Ovary (tissue), 9 donors: ENCODE data around the gene OR11A1. TPM values are rescaled to one million over a fixed set of nuclear protein-coding genes. Genes with fewer than 3 reads are reported as not detected.

Source experiments
- DNase-seq, 5 donors: peaks; one replicate each; pipeline ENCODE4 v3.0.0-alpha.2; 2019 to 2020
- H3K27ac ChIP-seq, 2 donors: fragments of 200-600 bp; one replicate each; pipeline versions ENCODE4 v1.5.1 to v1.8.0; 2019 to 2022
- H3K27me3 ChIP-seq: fragments of 200-600 bp; one replicate; pipeline ENCODE4 v1.8.0; 2022
- H3K36me3 ChIP-seq: fragments of 200-600 bp; sonication (generic); one replicate; pipeline ENCODE4 v1.5.1; 2019
- H3K4me1 ChIP-seq: one replicate; pipeline ENCODE4 v1.8.1; 2013; ENCODE audit warnings: mild to moderate bottlenecking, moderate library complexity; ENCODE audit not compliant: insufficient read depth
- H3K4me3 ChIP-seq: fragments of 200-600 bp; sonication (generic); one replicate; pipeline ENCODE4 v1.5.1; 2017
- H3K9me3 ChIP-seq, 2 donors: fragments of 200-600 bp in 1 of 2; sonication (generic) in 1 of 2; one replicate each; pipeline versions ENCODE4 v1.5.1 to v1.8.1; 2013 to 2019; ENCODE audit warnings: mild to moderate bottlenecking in 1 of 2, moderate library complexity in 1 of 2
- EP300 ChIP-seq: sonication (generic); formaldehyde crosslinking; IDR thresholded peaks from one replicate; pipeline ENCODE4 v1.6.1; 2017; ENCODE audit warnings: antibody characterized with exemption
- POLR2A ChIP-seq: fragments of 450-650 bp; IDR thresholded peaks from one replicate; pipeline ENCODE4 v1.6.1; 2017; ENCODE audit warnings: antibody characterized with exemption, mild to moderate bottlenecking, moderate library complexity
- WGBS, 3 donors: extraction: QIAGEN DNeasy Blood & Tissue Kit in 1 of 3; methylation state at CpG; one replicate each; pipeline versions ENCODE4 v1.1.5 to v1.1.7; 2013 to 2017; 5-methylcytosine and 5-hydroxymethylcytosine counted together
- intact Hi-C, 4 donors: fragments of 100-400 bp; cut with DNase I; formaldehyde crosslinking; loops; one replicate each; pipeline versions ENCODE4 v1.11.0 to v1.15.1; 2022 to 2023
- polyA plus RNA-seq, 2 donors: library from polyadenylated mRNA; stranded (reverse); fragments of 200-250 nt in 1 of 2; fragments of 350-450 nt in 1 of 2; fragmentation: Illumina TruSeq in 1 of 2; extraction: RNeasy Lipid Tissue Mini Kit (QIAGEN cat#74804) in 1 of 2; gene quantifications; one replicate each; pipeline ENCODE4 v1.2.3, GENCODE V29; 2013 to 2014
- total RNA-seq, 7 donors: library from RNA; depleted of rRNA in 2 of 7; stranded (reverse); fragments of >200 nt in 2 of 7; fragmentation: NEBNext Ultra II Directional in 3 of 7; extraction: Animal tissue kit (Norgen Biotek cat#: 25700) in 3 of 7; gene quantifications; one replicate each; pipeline versions ENCODE4 v1.1.0 to v1.2.4, GENCODE V29; 2016 to 2023
- TF ChIP-seq, protein P1 (sequence below), 3 donors: fragments of 450-650 bp in 2 of 3; fragments of 200-600 bp in 1 of 3; IDR thresholded peaks; one replicate each; pipeline versions ENCODE4 v1.5.1 to v1.8.0; 2016 to 2022; ENCODE audit warnings: antibody characterized with exemption in 3 of 3, mild to moderate bottlenecking in 1 of 3
- donor health status: DM: no; HTN: no; CAD: no; lungs with moderate emphysema.
- donor health status: DM: no; HTN: no; CAD: no.
- donor health status: Bipolar disorder and iron deficiency.
- donor health status: DM: yes; HTN: yes; CAD: no.
- donor health status: DM: no; HTN: no; CAD: no.
- donor health status: DM: yes; HTN: yes; CAD: no.

The OR11A1 gene
- total and polyA plus RNA-seq, 9 donors = not detected

DNA sequence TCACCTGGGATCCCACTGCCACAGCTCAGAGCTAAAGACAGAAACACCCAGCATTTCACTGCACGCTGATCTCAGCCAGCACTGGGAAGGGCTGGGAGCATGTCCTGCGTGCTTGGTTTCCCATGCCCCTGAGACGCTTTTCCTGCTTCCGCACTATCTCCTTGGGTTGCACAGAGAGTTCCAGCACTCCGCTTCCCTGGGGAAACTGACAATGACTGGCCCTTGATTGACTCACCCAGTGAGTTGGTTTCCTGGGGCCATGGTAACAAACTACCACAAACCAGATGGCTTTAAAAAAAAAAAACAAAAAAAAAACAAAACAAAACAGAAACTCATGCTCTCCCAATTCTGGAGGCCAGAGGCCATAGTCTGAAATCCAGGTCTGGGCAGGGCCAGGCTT, 45.7 kb upstream of the OR11A1 start:
- H3K36me3 ChIP-seq = no peaks in the 10 kb centered on the region
- H3K9me3 ChIP-seq = no peaks in the 10 kb centered on the region
- 85 to 86% (median 85%) methylated on average over 5 of the region's 5 CpGs for WGBS, 3 donors
- H3K27me3 ChIP-seq = no peaks in the 10 kb centered on the region
- H3K27ac ChIP-seq = no peak overlapping the region
- no peaks in the 10 kb centered on the region for H3K4me1 ChIP-seq
- intact Hi-C loops = no loop called here
- no peak for DNase-seq
- no peak overlapping the region for H3K4me3 ChIP-seq
- TF ChIP-seq EP300 (no peak), POLR2A (no peak)
- TF ChIP-seq, protein P1, sequence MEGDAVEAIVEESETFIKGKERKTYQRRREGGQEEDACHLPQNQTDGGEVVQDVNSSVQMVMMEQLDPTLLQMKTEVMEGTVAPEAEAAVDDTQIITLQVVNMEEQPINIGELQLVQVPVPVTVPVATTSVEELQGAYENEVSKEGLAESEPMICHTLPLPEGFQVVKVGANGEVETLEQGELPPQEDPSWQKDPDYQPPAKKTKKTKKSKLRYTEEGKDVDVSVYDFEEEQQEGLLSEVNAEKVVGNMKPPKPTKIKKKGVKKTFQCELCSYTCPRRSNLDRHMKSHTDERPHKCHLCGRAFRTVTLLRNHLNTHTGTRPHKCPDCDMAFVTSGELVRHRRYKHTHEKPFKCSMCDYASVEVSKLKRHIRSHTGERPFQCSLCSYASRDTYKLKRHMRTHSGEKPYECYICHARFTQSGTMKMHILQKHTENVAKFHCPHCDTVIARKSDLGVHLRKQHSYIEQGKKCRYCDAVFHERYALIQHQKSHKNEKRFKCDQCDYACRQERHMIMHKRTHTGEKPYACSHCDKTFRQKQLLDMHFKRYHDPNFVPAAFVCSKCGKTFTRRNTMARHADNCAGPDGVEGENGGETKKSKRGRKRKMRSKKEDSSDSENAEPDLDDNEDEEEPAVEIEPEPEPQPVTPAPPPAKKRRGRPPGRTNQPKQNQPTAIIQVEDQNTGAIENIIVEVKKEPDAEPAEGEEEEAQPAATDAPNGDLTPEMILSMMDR (IDR thresholded peaks at IDR 0.05) = no peak

DNA sequence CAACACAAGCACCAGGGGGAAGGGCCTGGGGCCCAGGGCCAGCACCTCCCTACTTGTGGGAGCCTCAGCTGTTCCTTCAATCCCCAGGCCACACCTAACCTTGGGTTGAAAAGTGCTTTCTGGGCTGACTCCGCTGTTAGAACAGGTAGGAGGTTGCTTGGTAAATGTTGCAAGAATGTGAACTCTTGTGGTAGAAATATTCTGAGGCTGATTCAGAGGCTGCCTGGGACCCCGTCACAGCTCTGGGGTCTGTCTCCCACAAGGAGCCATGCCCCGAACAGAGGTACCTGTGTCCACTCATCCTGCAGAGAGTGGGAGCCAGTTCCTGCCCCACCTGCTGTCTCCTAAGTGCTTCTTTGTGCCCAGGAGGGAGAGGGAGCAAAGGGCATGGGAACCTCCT, 45.3 kb upstream of the OR11A1 start:
- WGBS, 3 donors = 73 to 88% (median 82%) methylated on average over 3 of the region's 3 CpGs
- Histone ChIP-seq H3K4me1 (no peaks in the 10 kb centered on the region), H3K27ac (no peak overlapping the region), H3K9me3 (no peaks in the 10 kb centered on the region), H3K36me3 (no peaks in the 10 kb centered on the region), H3K4me3 (no peak overlapping the region), H3K27me3 (no peaks in the 10 kb centered on the region)
- no peak for DNase-seq
- no peak for TF ChIP-seq EP300
- no peak for TF ChIP-seq POLR2A
- TF ChIP-seq, protein P1 (IDR thresholded peaks at IDR 0.05) = no peak
- intact Hi-C loops = no loop called here

- no peak for DNase-seq
- Histone ChIP-seq H3K9me3 (no peaks in the 10 kb centered on the region), H3K36me3 (no peaks in the 10 kb centered on the region), H3K27me3 (no peaks in the 10 kb centered on the region), H3K4me3 (no peak overlapping the region), H3K4me1 (no peaks in the 10 kb centered on the region), H3K27ac (no peak overlapping the region)
- WGBS, 3 donors = 80 to 95% (median 87%) methylated on average over 6 of the region's 6 CpGs
- TF ChIP-seq, protein P1 (IDR thresholded peaks at IDR 0.05) = no peak
- TF ChIP-seq EP300 (no peak), POLR2A (no peak)
- intact Hi-C loops = no loop called here
Observed at GRCh38 chr6:29501106-29501505, 44.2 kb upstream of the OR11A1 start.

GRCh38 chr6:29500594-29500993, 43.7 kb upstream of the OR11A1 start:
- 79 to 86% (median 82%) methylated on average over 8 of the region's 8 CpGs for WGBS, 3 donors
- intact Hi-C loops = no loop called here
- H3K4me1 ChIP-seq = no peaks in the 10 kb centered on the region
- H3K36me3 ChIP-seq = no peaks in the 10 kb centered on the region
- no peaks in the 10 kb centered on the region for H3K27me3 ChIP-seq
- no peak for DNase-seq
- H3K9me3 ChIP-seq = no peaks in the 10 kb centered on the region
- TF ChIP-seq, protein P1 (IDR thresholded peaks at IDR 0.05) = no peak
- TF ChIP-seq EP300 (no peak), POLR2A (no peak)
- no peak overlapping the region for H3K27ac ChIP-seq
- no peak overlapping the region for H3K4me3 ChIP-seq

DNA sequence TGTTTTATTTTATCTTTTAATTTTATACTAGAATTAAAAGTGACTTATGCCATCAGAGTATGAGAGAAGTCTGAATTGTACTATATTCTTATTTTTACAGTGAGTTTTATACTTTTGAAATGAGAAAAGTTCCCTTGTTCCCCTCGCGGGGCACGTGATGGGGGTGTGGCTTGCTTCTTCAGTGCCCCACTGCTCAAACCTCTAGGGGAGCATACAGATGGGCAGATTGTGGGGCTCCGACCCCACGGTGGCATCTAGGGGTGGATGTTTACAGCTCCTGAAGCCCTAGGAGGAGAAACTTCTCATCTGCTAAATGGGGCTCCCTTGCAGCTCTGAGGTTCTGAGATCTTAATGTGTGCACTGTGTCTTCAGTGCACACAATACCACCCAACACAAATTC, 42.8 kb upstream of the OR11A1 start:
- Histone ChIP-seq H3K36me3 (no peaks in the 10 kb centered on the region), H3K27me3 (no peaks in the 10 kb centered on the region), H3K4me1 (no peaks in the 10 kb centered on the region), H3K9me3 (no peaks in the 10 kb centered on the region), H3K27ac (no peak overlapping the region), H3K4me3 (no peak overlapping the region)
- DNase-seq = no peak
- intact Hi-C loops = no loop called here
- TF ChIP-seq, protein P1 (IDR thresholded peaks at IDR 0.05) = no peak
- no peak for TF ChIP-seq POLR2A
- no peak for TF ChIP-seq EP300
- WGBS, 3 donors = 75 to 79% (median 77%) methylated on average over 5 of the region's 5 CpGs
